Breast epithelium (tissue), 3 donors: ENCODE results near the gene RPS14.

Experiments used
- POLR2AphosphoS5 ChIP-seq, 3 donors: sonication (generic); formaldehyde crosslinking; IDR thresholded peaks; one replicate each; pipeline ENCODE4 v1.6.1; 2017; ENCODE audit warnings: antibody characterized with exemption in 3 of 3
- TF ChIP-seq, protein P1 (sequence below), 3 donors: fragments of 450-650 bp; IDR thresholded peaks; one replicate each; pipeline ENCODE4 v1.5.1; 2016 to 2017; ENCODE audit warnings: antibody characterized with exemption in 3 of 3, mild to moderate bottlenecking in 3 of 3, moderate library complexity in 3 of 3

- no peak for TF ChIP-seq POLR2AphosphoS5 (IDR thresholded peaks at IDR 0.05)
- TF ChIP-seq, protein P1, sequence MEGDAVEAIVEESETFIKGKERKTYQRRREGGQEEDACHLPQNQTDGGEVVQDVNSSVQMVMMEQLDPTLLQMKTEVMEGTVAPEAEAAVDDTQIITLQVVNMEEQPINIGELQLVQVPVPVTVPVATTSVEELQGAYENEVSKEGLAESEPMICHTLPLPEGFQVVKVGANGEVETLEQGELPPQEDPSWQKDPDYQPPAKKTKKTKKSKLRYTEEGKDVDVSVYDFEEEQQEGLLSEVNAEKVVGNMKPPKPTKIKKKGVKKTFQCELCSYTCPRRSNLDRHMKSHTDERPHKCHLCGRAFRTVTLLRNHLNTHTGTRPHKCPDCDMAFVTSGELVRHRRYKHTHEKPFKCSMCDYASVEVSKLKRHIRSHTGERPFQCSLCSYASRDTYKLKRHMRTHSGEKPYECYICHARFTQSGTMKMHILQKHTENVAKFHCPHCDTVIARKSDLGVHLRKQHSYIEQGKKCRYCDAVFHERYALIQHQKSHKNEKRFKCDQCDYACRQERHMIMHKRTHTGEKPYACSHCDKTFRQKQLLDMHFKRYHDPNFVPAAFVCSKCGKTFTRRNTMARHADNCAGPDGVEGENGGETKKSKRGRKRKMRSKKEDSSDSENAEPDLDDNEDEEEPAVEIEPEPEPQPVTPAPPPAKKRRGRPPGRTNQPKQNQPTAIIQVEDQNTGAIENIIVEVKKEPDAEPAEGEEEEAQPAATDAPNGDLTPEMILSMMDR (IDR thresholded peaks at IDR 0.05), result no peak
Measured at GRCh38 chr5:150457121-150457520, 7.6 kb upstream of the RPS14 start.
